MM.1S (cell line): ENCODE measurements around the gene UBE2J2.

Experiments used
- DNase-seq: peaks from one replicate; pipeline ENCODE4 v3.0.0-alpha.2; 2015
- H2AFZ ChIP-seq: fragments of 300-600 bp; sonication (generic); 2 replicates; pipeline ENCODE4 v1.6.0; 2016; ENCODE audit warnings: antibody characterized with exemption, low read length
- H3F3A ChIP-seq: fragments of 300-600 bp; sonication (generic); 2 replicates; pipeline ENCODE4 v1.6.1; 2016; ENCODE audit warnings: mild to moderate bottlenecking, antibody characterized with exemption, low read length, moderate library complexity, mixed read lengths; ENCODE audit not compliant: insufficient read depth
- H3K27ac ChIP-seq: fragments of 300-600 bp; sonication (generic); 2 replicates; pipeline ENCODE4 v1.5.1; 2016; ENCODE audit warnings: mild to moderate bottlenecking, low read length
- H3K27me3 ChIP-seq: fragments of 300-600 bp; sonication (generic); replicated peaks from 2 replicates; pipeline ENCODE4 v1.6.0; 2016; ENCODE audit warnings: low read length; ENCODE audit not compliant: insufficient read depth
- H3K36me3 ChIP-seq: fragments of 300-600 bp; sonication (generic); replicated peaks from 2 replicates; pipeline ENCODE4 v1.6.1; 2016; ENCODE audit warnings: mild to moderate bottlenecking, low read length, mixed read lengths; ENCODE audit not compliant: insufficient read depth
- H3K4me1 ChIP-seq: fragments of 300-600 bp; sonication (generic); 2 replicates; pipeline ENCODE4 v1.6.1; 2016; ENCODE audit warnings: low read length, mixed read lengths
- H3K4me2 ChIP-seq: fragments of 300-600 bp; sonication (generic); 2 replicates; pipeline ENCODE4 v1.6.0; 2016; ENCODE audit warnings: low read depth, low read length
- H3K4me3 ChIP-seq: fragments of 300-600 bp; sonication (generic); 2 replicates; pipeline ENCODE4 v1.5.1; 2016; ENCODE audit warnings: low read length, mixed read lengths
- H3K79me2 ChIP-seq: fragments of 300-600 bp; sonication (generic); 2 replicates; pipeline ENCODE4 v1.6.1; 2016; ENCODE audit warnings: mixed run types, low read length, mixed read lengths
- H3K9ac ChIP-seq: fragments of 300-600 bp; sonication (generic); 2 replicates; pipeline ENCODE4 v1.6.1; 2016; ENCODE audit warnings: low read length, mixed read lengths
- H3K9me2 ChIP-seq: fragments of 300-600 bp; sonication (generic); replicated peaks from 2 replicates; pipeline ENCODE4 v1.6.1; 2016; ENCODE audit warnings: mild to moderate bottlenecking, low read length, mixed read lengths; ENCODE audit not compliant: insufficient read depth
- H3K9me3 ChIP-seq: fragments of 300-600 bp; sonication (generic); replicated peaks from 2 replicates; pipeline ENCODE4 v1.6.1; 2016; ENCODE audit warnings: mild to moderate bottlenecking, low read length, mixed read lengths; ENCODE audit not compliant: insufficient read depth
- H4K20me1 ChIP-seq: fragments of 300-600 bp; sonication (generic); 2 replicates; pipeline ENCODE4 v1.6.1; 2016; ENCODE audit warnings: mild to moderate bottlenecking, low read length, moderate library complexity, mixed read lengths; ENCODE audit not compliant: insufficient read depth
- CTCF ChIP-seq: fragments of 300-600 bp; sonication (generic); IDR thresholded peaks from 2 replicates; pipeline ENCODE4 v1.5.1; 2016; ENCODE audit warnings: antibody characterized with exemption, low read length, mixed read lengths
- EZH2 ChIP-seq: fragments of 300-600 bp; sonication (generic); optimal IDR thresholded peaks from 2 replicates; pipeline ENCODE3; 2017; ENCODE audit warnings: low read depth, mild to moderate bottlenecking, antibody characterized with exemption, low read length, mixed read lengths
- EZH2phosphoT487 ChIP-seq: fragments of 300-600 bp; sonication (generic); IDR thresholded peaks from 2 replicates; pipeline ENCODE4 v1.6.1; 2018; ENCODE audit warnings: antibody characterized with exemption, low read length

The UBE2J2 gene

GRCh38 chr1:1292442-1292779 lies 18.8 kb upstream of the UBE2J2 start:
- Histone ChIP-seq H3K4me1 (no peaks in the 10 kb centered on the region), H3K9ac (no peak overlapping the region), H3K9me2 (no peaks in the 10 kb centered on the region), H3K27ac (no peak overlapping the region), H3K79me2 (no peaks in the 10 kb centered on the region), H3K4me2 (no peak overlapping the region), H3K27me3 (no peaks in the 10 kb centered on the region; the same call in 1 of the 2 replicates), H3F3A (no peaks in the 10 kb centered on the region), H2AFZ (no peak overlapping the region), H3K36me3 (no peaks in the 10 kb centered on the region), H3K4me3 (no peak overlapping the region), H4K20me1 (no peaks in the 10 kb centered on the region), H3K9me3 (no peaks in the 10 kb centered on the region)
- no peak for DNase-seq
- no peak for TF ChIP-seq EZH2
- TF ChIP-seq EZH2phosphoT487: no peak
- TF ChIP-seq CTCF: no peak

GRCh38 chr1:1291548-1292441 lies 18.1 kb upstream of the UBE2J2 start:
- H3K9ac ChIP-seq: no peak overlapping the region
- no peak overlapping the region for H3K4me2 ChIP-seq
- H4K20me1 ChIP-seq: no peaks in the 10 kb centered on the region
- H3K9me2 ChIP-seq: no peaks in the 10 kb centered on the region
- no peaks in the 10 kb centered on the region for H3K79me2 ChIP-seq
- H3F3A ChIP-seq: no peaks in the 10 kb centered on the region
- no peaks in the 10 kb centered on the region for H3K4me1 ChIP-seq
- H3K4me3 ChIP-seq: no peak overlapping the region
- peaks cover 5% of the 10 kb centered on the region for H3K27me3 ChIP-seq
- peak; percentile 73 for DNase-seq
- no peak overlapping the region for H3K27ac ChIP-seq
- H2AFZ ChIP-seq: no peak overlapping the region
- H3K9me3 ChIP-seq: no peaks in the 10 kb centered on the region
- H3K36me3 ChIP-seq: no peaks in the 10 kb centered on the region
- peak; percentile 74 for TF ChIP-seq CTCF
- TF ChIP-seq EZH2: no peak

GRCh38 chr1:1291023-1291528 lies 17.4 kb upstream of the UBE2J2 start:
- no peak overlapping the region for H3K27ac ChIP-seq
- H3K4me2 ChIP-seq: no peak overlapping the region
- no peaks in the 10 kb centered on the region for H3F3A ChIP-seq
- peaks cover 12% of the 10 kb centered on the region for H3K27me3 ChIP-seq
- H3K9me3 ChIP-seq: no peaks in the 10 kb centered on the region
- no peak overlapping the region for H2AFZ ChIP-seq
- no peaks in the 10 kb centered on the region for H3K4me1 ChIP-seq
- no peak overlapping the region for H3K4me3 ChIP-seq
- no peaks in the 10 kb centered on the region for H3K9me2 ChIP-seq
- no peaks in the 10 kb centered on the region for H4K20me1 ChIP-seq
- H3K79me2 ChIP-seq: no peaks in the 10 kb centered on the region
- H3K36me3 ChIP-seq: no peaks in the 10 kb centered on the region
- no peak overlapping the region for H3K9ac ChIP-seq
- DNase-seq: no peak
- TF ChIP-seq EZH2phosphoT487 (no peak), CTCF (no peak), EZH2 (no peak)
